GM21723 (cell line): ENCODE measurements around the gene IGSF9.

Source experiments
- ATAC-seq: cut with Tn5 transposase; IDR thresholded peaks from one replicate; pipeline ENCODE4 v1.9.1; 2021; ENCODE audit warnings: mild to moderate bottlenecking, moderate library complexity; ENCODE audit not compliant: unreplicated experiment

IGSF9 gene, protein sequence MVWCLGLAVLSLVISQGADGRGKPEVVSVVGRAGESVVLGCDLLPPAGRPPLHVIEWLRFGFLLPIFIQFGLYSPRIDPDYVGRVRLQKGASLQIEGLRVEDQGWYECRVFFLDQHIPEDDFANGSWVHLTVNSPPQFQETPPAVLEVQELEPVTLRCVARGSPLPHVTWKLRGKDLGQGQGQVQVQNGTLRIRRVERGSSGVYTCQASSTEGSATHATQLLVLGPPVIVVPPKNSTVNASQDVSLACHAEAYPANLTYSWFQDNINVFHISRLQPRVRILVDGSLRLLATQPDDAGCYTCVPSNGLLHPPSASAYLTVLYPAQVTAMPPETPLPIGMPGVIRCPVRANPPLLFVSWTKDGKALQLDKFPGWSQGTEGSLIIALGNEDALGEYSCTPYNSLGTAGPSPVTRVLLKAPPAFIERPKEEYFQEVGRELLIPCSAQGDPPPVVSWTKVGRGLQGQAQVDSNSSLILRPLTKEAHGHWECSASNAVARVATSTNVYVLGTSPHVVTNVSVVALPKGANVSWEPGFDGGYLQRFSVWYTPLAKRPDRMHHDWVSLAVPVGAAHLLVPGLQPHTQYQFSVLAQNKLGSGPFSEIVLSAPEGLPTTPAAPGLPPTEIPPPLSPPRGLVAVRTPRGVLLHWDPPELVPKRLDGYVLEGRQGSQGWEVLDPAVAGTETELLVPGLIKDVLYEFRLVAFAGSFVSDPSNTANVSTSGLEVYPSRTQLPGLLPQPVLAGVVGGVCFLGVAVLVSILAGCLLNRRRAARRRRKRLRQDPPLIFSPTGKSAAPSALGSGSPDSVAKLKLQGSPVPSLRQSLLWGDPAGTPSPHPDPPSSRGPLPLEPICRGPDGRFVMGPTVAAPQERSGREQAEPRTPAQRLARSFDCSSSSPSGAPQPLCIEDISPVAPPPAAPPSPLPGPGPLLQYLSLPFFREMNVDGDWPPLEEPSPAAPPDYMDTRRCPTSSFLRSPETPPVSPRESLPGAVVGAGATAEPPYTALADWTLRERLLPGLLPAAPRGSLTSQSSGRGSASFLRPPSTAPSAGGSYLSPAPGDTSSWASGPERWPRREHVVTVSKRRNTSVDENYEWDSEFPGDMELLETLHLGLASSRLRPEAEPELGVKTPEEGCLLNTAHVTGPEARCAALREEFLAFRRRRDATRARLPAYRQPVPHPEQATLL

DNA sequence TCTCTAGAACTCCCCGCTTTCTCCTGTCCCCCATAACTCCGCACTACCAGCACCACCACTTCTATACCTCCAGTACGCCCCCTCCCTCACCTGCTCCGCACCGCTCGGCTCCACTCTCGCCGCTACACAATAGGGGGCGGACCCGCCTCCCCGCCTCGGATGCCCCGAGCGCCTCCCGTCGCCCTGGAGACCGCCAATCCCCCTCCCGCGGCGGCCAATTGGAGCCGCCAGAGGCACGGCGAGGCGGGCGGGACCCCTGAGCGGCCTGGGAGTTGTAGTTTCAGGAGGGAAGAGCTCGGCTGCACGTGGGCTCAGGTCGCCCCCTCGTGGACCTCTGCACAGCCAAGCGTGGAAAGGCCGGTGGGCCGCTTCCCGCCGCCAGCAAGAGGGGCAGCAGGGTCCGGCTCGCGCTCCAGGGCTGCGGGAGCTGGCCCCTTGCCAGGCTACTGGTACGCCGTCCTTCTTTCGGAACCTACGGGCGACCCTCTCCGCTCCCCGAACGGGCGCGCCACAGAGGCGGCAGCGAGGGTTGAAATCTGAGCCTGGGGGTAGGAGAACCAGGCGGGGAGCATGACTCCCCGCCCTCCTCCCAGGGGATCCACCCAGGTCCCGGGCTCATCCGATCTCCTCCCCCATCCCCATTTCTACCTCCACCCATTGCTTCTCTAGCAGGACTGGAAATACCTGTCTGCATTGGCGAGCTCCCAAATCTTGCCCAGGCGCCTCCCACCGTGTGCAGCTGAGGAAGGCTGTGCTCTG is at the start of gene IGSF9:
TSS of gene IGSF9 (minus strand) at position 131 of the 759 bp plus-strand sequence. CDS start 2,159 bp downstream, outside the sequence.
- no peak for ATAC-seq

DNA sequence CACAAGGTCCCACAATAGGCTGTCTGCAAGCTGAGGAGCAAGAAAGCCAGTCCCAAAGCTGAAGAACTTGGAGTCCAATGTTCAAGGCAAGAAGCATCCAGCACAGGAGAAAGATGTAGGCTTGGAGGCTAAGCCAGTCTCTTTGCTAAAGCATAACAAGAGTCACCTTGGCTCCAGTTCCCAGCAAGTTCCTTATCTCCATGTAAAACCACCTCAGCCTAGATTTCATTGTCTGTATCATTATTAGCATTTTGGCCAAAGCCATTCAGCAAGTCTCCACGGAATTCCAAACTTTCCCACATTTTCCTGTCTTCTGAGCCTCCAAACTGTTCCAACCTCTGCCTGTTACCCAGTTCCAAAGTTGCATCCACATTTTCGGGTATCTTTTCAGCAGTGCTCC is 49.5 kb upstream of the IGSF9 start:
- ATAC-seq = no peak

DNA sequence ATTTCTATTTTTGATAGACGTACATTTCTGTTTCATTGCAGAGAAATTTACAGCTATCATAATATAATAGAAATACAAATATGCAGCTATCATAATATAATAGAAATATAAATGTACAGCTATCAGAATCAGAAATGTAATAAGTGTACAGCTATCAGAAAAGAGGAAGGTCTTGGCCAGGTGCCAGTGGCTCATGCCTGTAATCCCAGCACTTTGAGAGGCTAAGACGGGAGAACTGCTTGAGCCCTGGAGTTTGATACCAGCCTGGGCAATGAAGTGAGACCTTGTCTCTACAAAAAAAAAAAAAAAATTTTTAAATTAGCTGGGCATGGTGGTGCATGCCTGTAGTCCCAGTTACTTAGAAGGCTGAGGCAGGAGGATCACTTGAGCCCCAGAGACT is 48.5 kb upstream of the IGSF9 start:
- ATAC-seq = no peak

DNA sequence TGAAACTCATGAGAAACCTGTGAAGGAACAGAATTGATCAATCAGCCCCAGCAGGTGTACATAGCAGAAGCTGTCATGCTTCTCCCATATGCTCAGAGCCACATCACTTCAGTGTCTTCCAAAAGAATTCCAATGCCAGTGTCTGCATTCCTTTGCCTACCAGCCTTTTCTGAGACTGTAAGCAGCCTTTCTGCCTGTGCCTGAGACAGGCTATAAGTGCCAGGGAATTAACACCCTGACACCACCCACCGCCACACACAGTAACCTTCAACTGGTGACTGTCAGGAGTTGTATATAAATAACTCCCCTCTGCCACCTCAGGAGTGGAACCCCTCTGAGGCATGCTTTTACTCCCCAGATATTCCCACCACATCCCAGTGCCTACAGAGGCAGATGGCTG is 46.7 kb upstream of the IGSF9 start:
- ATAC-seq = no peak

DNA sequence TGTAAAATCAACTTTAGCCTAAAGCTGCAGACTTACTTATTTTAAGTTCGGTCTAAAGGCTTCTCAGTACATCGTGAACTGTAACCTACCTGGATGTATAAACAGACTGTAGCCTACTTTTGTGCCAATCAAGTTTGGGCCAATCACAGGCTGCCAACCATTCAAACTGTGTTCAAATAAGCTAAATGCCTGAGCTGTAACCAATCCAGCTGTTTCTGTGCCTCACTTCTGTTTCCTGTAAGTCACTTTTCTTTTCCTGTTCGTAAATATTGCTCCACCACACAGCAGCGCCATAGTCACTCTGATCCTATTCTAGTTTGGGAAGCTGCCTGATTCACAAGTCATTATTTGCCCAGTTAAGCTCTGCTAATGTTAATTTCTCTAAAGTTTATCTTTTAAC is 46.1 kb upstream of the IGSF9 start:
- ATAC-seq = no peak

DNA sequence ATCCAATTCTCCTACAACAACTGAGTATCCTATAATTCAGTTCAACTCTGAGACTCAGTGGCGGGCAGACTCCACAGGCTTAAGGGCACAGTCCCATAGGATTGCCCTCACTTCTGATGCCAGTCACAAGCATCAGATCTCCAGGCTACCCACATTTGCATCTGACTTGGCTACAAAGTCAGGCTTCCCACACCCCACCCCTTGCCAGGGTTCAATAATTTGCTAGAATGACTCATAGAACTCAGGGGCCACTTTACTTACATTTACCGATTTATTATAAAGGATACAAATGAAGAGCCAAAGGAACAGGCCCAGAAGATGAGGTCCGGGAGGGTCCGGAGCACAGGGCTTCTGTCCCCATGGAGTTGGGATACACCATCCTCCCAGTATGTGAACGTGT is 44.6 kb upstream of the IGSF9 start:
- no peak for ATAC-seq

DNA sequence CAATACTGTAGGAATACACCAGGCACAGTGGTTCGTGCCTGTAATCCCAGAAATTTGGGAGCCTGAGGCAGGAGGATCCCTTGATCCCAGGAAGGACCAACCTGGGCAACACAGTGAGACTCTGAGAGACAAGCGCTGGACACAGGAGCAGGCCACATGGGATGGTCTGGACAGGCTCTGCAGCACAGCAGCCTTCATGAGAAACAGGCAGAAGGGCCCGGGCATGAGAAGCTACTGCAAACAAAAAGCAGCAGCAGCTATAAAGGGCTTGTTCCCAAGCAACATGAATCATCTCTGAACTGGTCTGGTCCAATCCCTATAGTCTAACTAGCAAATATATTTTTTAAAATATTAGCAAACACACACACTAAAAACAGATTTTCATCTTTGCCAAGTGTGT is 44.2 kb upstream of the IGSF9 start:
- no peak for ATAC-seq

DNA sequence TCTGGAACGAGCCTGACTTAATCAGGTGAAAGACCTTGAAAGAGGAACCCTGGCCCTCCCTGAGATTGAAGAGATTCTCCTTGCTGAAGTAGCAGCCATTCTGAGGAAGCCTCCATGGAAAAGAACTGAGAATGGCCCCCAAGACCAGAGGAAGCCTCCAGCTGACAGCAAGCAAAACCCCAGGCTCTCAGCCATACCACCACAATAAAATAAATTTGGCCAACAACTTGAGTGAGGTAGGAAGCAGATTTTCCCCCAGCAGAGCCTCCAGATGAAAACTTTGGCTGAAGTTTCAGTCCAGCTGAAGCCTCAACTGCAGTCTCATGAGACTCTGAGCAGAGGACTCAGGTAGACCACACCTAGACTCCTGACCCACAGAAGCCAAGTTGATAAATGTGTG is 42.6 kb upstream of the IGSF9 start:
- no peak for ATAC-seq

DNA sequence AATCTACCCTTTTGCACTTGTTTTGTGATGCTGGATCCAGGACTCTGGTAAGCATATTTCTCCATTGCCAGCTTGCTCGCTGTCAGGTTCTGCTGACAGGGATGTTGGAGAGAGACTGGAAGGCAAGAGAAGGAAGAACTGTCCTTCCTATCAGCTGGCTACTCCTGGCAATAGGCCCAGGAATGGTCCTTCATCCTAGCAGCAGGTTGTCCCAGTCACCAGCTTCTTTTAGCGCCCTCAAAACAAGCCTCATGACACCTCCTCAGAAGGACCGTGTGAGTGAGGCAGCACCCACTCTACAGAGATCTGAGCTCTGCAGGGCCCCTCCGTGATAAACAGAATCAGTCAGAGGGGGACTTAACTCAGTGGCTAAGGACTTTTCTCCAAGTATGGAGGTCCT is 41.8 kb upstream of the IGSF9 start:
- no peak for ATAC-seq

DNA sequence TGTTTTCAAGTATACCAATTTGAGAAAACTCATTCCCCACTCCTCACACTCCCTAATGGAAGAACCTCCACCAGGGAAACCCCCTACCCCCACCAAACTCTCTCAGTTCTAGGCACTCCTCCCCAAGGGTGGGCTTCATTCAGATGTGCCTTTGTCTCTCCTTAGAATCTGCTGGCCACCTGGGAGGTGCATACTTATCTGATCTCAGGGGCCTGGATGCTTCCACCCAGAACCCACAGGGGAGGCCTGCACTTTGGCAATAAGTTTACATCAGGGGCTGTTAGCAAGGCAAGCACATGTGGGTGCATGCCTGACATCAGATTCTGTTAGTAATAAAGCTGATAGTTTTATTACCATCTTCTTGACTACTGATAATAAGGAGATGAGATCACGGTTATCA is 41.1 kb upstream of the IGSF9 start:
- ATAC-seq = no peak

DNA sequence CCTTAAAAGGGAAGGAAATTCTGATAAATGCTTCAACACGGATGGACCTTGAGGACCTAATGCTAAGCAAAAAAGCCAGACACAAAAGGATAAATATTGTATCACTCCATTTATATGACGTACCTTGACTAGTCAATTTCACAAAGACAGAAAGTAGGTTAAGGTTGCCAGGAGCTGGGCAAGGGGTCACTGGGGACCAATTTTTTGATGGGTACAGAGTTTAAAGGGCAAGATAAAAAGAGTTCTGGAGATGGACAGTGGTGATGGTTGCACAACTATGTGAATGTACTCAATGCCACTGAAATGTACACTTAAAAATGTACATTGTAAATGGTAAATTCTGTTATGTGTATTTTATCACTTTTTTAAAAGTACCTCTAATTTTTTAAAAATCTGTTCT is 40.7 kb upstream of the IGSF9 start:
- ATAC-seq = no peak

DNA sequence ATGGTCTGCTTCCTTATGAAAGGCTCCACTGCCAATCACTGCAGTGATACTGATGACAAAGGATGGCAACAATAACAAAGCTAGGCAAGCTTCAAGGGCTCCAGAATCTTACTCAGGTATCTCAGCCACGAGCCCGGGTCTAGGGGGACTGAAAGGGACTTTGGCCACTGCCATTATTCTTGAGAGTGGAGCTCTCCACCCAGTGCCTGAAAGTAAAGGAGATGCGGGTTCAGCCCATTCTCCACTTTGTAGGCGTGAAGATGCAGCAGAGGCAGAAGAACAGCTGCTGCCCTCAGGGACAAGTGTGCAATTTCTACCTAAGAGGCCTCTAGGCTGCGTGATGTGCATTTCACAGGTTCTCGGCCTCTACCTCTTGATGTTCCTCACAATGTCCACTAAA is 40.1 kb upstream of the IGSF9 start:
- no peak for ATAC-seq

DNA sequence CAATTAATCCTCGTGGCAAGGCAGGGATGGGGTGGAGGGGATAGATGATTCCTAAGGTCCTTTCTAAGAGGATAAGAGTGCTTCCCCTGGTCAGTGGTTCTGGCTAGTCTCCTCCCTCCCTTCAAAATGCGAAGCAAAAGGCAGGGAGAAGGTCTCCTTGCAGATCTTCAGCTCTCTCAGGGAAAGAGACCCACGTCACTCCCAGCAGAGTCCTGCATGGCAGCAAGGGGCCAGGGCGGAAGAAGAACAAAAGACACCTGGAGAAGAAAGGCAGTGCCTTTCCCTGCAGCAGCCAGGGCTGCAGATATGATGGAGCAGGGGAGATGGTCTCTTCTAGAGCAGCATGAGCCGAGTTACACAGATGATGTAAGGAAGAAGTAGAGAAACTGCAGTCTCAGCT is 38.3 kb upstream of the IGSF9 start:
- no peak for ATAC-seq

DNA sequence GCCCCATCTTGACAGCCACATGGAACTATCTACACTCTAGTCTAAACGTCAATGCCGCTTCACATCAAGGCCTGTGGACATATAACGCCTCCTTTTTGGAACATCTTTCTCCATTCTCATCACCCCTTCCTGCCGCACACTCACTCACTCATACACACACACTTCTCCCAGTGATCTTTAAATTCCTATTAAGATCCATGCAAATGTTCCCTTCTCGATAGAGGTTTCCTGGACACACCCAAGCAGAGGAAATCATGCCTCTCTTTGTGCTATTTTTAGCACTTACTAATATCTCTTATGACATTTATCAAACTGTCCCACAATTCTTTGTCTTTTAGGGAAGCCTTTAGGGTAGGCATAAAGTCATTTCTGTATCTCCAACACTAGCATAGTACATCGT is 36.9 kb upstream of the IGSF9 start:
- ATAC-seq = no peak

DNA sequence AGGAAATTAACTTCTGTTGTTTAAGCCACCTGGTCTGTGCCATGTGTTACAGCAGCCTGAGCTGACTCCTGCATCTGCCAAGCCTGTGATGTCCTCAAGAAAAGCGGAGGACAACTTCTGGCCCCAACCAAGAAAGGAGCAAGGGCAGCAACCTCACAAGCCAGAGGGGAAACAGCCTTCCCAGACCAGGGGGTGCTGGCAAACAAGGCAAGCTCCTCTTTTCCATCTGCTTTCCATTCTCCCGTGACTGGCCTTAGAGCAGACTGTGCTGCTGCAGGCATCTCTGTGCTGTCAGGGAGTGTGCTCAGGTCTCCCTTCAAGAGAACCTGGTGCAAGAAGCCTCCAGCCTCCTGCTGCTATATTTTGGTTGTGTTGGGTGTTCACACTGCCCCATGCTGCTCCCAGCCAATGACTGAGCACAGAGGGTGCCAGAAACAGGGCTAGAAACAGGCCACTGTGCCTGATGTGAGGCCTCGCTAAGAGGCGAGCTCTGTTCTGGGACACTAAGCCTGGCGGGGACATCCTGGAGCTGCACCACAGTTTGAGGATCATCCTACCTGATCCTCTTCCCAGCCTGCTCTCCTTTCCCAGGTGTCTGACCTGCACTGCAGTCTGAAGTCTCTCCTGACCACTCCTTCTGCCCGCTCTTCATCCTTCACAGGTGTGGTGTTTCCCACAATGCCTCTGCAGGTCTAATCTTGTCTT is 36.1 kb upstream of the IGSF9 start:
- ATAC-seq = no peak

DNA sequence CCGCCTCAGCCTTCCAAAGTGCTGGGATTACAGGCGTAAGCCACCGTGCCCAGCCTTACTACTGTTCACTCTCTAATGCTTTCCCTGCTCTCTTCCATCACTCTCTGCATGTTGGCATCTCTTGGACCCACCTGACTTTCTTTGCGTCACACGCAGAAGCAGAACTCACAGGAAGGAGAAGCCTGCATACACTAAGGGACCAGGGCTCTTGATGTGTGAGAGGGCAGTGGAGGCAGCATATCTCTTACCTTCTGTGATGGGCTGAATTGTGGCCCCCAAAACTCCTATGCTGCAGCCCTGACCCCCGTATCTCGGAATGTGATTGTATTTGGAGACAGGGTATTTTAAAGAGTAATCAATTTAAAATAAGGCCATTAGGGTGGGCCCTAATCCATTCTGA is 35.4 kb upstream of the IGSF9 start:
- no peak for ATAC-seq

DNA sequence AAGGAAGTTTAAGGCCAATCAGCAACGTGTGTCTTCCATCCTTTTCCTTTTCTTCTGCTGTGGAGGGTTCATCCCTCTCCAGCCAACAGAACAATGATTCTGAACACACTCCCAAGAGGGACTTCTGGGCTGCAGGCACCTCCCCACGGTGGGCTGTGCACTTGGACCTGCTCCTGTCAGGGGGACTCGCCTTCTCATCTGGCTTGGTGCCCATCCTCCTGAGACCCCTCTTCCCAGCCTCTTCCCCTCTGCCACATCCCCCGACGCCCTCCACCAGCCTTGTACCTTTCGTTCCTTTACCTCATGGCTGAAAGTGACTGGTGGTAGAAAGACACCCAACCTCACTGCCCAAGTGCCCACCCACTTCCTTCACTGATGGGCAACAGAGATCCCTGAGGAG is 34.7 kb upstream of the IGSF9 start:
- ATAC-seq = no peak

DNA sequence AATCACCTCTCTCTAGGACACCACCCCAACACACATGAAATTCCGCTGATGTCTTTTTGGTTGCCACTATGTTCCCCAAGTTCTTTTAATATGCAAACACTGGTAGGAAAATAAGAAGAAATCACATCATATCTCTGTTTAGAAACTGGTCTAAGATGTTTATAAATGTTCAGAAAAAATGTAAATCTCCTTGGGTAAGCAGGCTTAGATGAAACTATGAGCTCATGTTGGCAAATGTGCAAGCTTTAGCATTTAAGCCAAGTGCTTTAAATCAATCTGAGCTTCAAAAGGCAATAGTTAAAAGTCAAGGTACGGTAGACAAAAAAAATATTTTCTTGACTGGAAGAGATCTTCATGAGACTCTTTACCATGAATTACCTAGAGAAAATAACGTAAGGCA is 33.8 kb upstream of the IGSF9 start:
- ATAC-seq = no peak

DNA sequence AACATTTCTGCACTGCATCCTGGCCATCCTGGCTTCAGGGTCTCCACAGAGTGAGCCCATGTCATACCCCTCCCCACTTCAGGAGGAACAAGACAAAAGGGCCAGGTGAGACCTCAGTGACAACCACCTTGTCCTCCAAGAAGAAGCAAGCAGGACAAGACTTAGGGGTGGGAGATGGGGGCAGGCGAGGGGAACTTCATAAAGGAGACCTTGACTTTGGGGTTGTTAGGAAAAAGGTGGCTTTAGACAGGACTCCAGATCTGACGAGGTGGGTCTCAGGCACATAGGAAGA is 32.6 kb upstream of the IGSF9 start:
- no peak for ATAC-seq

DNA sequence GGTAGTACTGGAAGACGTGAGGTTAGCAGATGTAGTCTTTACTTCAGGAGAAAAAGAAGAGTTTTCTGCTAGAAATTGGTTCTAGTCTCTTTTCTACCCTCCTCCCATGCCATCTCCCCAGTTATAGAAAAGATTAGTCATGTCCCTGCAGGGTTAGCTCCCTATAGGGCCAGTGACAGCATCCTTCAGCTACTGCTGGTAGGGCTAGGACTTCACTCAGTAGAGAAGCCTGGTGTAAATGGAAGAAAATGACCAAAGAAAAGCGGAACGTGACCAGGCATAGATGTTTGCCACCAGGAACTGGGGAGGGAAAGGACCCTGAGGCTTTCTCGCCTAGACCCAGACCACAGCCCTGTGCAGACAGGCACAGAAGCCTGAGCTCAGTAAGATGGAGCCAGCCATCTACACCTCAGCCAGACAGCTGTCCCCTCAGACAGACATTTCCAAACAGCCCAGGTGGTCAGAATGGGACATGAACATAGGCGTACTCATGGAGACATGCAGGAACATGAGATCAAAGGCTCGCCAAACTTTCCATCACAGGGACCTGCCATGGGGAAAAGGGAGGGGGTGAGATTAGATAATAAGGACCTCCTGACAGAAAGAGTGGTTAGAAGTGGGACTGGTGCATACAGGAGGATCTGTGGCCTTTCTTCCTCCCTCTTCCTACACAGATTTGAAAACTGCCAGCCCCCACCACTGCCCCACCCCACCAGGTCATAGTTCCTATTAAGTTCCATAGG is 32.1 kb upstream of the IGSF9 start:
- ATAC-seq = no peak
